Nephron (organoid): ENCODE data around the gene LIN28B.

Source experiments
- H3K27ac Mint-ChIP-seq, 3 experiments: 2 replicates each; pipeline ENCODE4 v1.8.0; 2020; ENCODE audit warnings: mixed read lengths in 3 of 3, mild to moderate bottlenecking in 2 of 3, moderate library complexity in 1 of 3
- H3K27me3 Mint-ChIP-seq: 2 replicates; pipeline ENCODE4 v1.8.0; 2021; ENCODE audit warnings: low read depth, mild to moderate bottlenecking, moderate library complexity, mixed read lengths
- H3K36me3 Mint-ChIP-seq: 2 replicates; pipeline ENCODE4 v1.8.0; 2020; ENCODE audit warnings: low read depth, mixed read lengths
- H3K4me1 Mint-ChIP-seq: 2 replicates; pipeline ENCODE4 v1.8.0; 2020; ENCODE audit warnings: mixed read lengths
- H3K4me3 Mint-ChIP-seq, 3 experiments: 2 replicates each; pipeline ENCODE4 v1.8.0; 2020; ENCODE audit warnings: mild to moderate bottlenecking in 3 of 3, mixed read lengths in 3 of 3, moderate library complexity in 2 of 3
- H3K9me3 Mint-ChIP-seq: 2 replicates; pipeline ENCODE4 v1.8.0; 2020; ENCODE audit warnings: mixed read lengths
- CTCF ChIP-seq, 3 experiments: fragments of 200-600 bp; sonication (generic); IDR thresholded peaks; one replicate each; pipeline ENCODE4 v1.5.0; 2021; ENCODE audit warnings: antibody characterized with exemption in 3 of 3; ENCODE audit not compliant: unreplicated experiment in 3 of 3

The LIN28B gene

GRCh38 chr6:104929353-104929752 lies 27.6 kb upstream of the LIN28B start:
- H3K27me3 Mint-ChIP-seq: peaks cover 4% of the 10 kb centered on the region
- no peaks in the 10 kb centered on the region for H3K36me3 Mint-ChIP-seq
- no peak overlapping the region for H3K4me3 Mint-ChIP-seq
- no peaks in the 10 kb centered on the region for H3K9me3 Mint-ChIP-seq
- H3K4me1 Mint-ChIP-seq: no peaks in the 10 kb centered on the region
- no peak for TF ChIP-seq CTCF (IDR thresholded peaks at IDR 0.05; ENCODE audit: unreplicated experiment in 3 of 3)
- no peak overlapping the region for H3K27ac Mint-ChIP-seq

GRCh38 chr6:104930939-104931338 lies 26.0 kb upstream of the LIN28B start:
- TF ChIP-seq CTCF (IDR thresholded peaks at IDR 0.05; ENCODE audit: unreplicated experiment in 3 of 3): no peak

GRCh38 chr6:104936766-104937535 lies 20.0 kb upstream of the LIN28B start:
- no peak overlapping the region for H3K4me3 Mint-ChIP-seq
- no peaks in the 10 kb centered on the region for H3K36me3 Mint-ChIP-seq
- H3K4me1 Mint-ChIP-seq: no peaks in the 10 kb centered on the region
- H3K9me3 Mint-ChIP-seq: no peaks in the 10 kb centered on the region
- no peak overlapping the region for H3K27ac Mint-ChIP-seq
- TF ChIP-seq CTCF (IDR thresholded peaks at IDR 0.05; ENCODE audit: unreplicated experiment in 3 of 3): no peak
- H3K27me3 Mint-ChIP-seq: peaks cover 38% of the 10 kb centered on the region

More at GRCh38 chr6:104930939-104931338, 26.0 kb upstream of the LIN28B start:
- peaks cover 3% of the 10 kb centered on the region for H3K27me3 Mint-ChIP-seq
- H3K4me3 Mint-ChIP-seq: no peak overlapping the region
- H3K4me1 Mint-ChIP-seq: no peaks in the 10 kb centered on the region
- no peaks in the 10 kb centered on the region for H3K9me3 Mint-ChIP-seq
- H3K36me3 Mint-ChIP-seq: no peaks in the 10 kb centered on the region
- H3K27ac Mint-ChIP-seq: no peak overlapping the region

GRCh38 chr6:104940238-104940892 lies 16.5 kb upstream of the LIN28B start:
- H3K4me1 Mint-ChIP-seq: no peaks in the 10 kb centered on the region
- H3K27me3 Mint-ChIP-seq: peaks cover 48% of the 10 kb centered on the region
- H3K9me3 Mint-ChIP-seq: no peaks in the 10 kb centered on the region
- H3K27ac Mint-ChIP-seq: no peak overlapping the region
- peak overlapping the region; percentile 86 to 87 (median 86) for H3K4me3 Mint-ChIP-seq
- H3K36me3 Mint-ChIP-seq: no peaks in the 10 kb centered on the region
- TF ChIP-seq CTCF (IDR thresholded peaks at IDR 0.05; ENCODE audit: unreplicated experiment in 3 of 3): no peak

GRCh38 chr6:104940893-104941728 lies 15.8 kb upstream of the LIN28B start:
- TF ChIP-seq CTCF (IDR thresholded peaks at IDR 0.05; ENCODE audit: unreplicated experiment in 3 of 3): peak; percentile 62 to 80 (median 73)
- no peaks in the 10 kb centered on the region for H3K4me1 Mint-ChIP-seq
- no peak overlapping the region for H3K27ac Mint-ChIP-seq
- H3K27me3 Mint-ChIP-seq: peaks cover 43% of the 10 kb centered on the region
- H3K4me3 Mint-ChIP-seq: peak overlapping the region; percentile 86 to 88 (median 86)
- H3K9me3 Mint-ChIP-seq: no peaks in the 10 kb centered on the region
- H3K36me3 Mint-ChIP-seq: no peaks in the 10 kb centered on the region
